UCSD-AML1 (cell line): Measurements from ENCODE around the gene MYRFL.

ENCODE experiments used
- DNase-seq: peaks from one replicate; lab custom pipeline; 2025; ENCODE audit not compliant: unreplicated experiment; lab: John Stamatoyannopoulos, UW

Gene MYRFL

DNA sequence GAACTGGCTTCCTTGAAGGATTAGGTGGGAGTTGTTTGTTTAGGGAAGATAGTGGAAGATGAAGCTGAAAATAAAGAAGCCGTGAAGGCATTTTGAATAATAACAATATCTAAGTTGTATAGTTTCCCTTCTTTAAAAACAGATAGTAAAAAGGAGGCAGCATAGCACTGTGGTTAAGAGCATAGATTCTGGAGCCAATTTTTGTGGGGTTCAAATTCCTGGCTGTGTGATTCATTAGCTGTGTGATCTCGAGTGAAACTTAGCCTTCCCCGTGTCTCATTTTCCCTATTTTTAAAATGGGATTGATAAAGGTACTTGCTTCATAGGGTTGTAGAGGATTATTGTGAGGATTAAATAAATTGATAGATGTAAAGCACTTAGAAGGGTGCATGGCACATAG is 104.5 kb downstream of the MYRFL start:
- DNase-seq = no peak

DNA sequence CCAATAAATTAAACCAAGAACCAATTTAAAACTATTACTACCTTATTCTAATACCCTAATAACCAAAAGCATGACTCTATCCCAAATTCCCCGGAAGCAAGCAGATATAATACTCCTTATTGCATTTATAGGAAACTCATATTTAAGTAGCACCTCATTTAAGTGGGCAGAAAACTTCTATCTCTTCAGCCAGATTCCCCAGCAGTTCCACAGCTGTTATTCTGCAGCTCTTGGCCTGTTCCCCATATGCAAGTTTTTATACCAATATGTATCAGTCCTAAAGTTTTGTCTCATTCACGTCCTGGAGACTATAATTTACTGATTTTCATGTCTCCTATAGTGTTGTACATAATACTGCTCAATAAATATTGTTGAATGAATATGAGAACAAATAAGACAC is 106.5 kb downstream of the MYRFL start:
- DNase-seq = no peak

DNA sequence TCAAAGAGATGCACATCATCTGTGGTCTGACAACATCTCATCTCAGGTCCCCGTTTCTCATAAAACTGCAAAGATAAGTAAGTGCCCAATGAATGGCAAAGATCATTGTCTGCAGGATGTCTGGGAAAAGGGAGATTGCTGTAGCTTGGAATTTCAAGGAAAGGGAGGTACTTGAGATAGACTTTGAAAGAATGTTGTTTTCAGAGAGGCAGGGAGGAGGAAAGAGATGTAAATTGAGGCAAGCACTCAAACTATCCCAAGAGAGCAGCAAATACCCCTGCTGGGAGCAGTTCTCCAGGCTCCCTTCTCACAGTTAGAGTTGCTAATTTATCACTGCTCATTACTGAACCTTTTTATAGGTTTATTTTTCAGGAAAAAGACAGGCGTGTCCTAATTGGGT is 107.1 kb downstream of the MYRFL start:
- DNase-seq = no peak

DNA sequence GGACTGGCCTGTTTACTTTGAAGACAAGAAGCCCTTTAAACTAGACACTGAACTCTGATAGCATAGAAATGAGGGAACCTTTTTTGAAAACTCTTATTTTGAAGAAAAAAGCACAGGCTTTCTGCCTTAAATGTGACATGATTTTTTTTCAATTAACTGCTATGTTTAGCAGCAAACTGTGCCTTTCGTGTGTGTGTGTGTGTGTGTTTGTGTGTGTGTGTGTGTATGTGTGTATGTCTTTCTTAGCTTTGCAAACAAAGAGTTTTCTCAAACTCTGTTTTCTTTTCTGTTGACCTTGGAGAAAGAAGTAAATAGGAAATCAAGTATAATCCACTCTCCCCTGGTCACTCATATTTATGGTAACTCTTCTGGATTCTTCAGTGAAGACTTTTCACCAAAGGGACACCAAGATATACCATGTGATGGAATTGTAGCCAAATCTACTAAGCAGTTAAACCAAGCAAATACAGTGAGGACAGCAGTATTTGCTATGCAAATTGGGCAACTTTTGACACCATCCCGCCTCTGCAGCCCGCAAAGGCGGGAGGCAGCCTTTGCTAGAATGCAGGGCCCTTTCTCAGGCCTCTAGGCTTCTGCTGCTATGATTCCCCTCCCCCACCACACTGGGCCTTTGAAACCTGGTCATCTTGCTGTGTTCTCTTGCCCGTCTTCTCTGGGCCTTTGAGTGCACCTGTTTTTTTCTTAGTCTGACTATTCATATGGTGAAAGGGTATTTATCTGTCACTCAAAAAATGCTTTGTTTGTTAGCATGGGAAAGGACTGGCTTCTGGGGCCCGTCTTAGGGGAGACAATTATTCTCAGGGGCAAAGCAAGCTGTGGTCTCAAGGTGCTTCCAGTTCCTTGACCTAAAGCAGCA is 107.9 kb downstream of the MYRFL start:
- no peak for DNase-seq

DNA sequence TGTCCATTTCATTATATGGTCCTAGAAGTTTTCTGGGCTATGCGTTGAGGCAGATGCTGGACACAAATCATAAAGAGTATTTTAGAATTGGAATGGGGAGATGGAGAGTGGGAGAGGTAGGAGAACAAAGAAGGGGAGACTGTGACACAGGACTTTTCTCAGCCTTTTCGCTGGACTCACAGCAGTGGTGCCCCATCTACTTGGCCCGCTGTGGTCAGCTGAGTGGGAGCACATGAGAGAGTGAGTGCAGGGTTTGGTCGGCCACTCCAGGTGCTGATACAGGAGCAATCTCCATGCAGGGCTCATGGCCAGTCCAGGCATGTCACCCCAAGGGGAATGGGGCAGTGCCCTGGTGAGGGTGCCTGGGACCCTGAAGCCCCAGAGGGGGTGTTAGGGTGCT is 109.0 kb downstream of the MYRFL start:
- no peak for DNase-seq

DNA sequence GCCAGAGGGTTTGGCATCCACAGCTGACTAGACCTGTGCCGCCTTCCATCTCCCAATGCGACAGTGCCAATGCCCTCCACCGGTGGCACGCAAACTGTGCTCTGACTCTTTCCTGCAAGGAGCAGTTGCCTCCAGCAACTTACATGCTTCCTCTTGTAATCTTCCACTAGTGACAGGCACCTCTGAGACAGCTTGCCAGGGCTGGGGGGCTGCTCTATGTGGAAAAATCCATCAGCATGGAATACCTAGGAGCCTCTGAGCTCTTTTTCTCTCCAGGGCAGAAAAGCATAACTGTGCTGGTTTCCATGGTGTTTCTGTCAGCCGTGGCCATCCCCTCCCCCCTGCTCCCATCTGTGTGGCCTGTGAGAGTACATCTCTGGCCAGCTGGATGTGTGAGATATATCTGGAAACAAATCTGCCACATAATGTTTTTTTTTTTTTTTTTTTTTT is 110.6 kb downstream of the MYRFL start:
- DNase-seq = no peak

DNA sequence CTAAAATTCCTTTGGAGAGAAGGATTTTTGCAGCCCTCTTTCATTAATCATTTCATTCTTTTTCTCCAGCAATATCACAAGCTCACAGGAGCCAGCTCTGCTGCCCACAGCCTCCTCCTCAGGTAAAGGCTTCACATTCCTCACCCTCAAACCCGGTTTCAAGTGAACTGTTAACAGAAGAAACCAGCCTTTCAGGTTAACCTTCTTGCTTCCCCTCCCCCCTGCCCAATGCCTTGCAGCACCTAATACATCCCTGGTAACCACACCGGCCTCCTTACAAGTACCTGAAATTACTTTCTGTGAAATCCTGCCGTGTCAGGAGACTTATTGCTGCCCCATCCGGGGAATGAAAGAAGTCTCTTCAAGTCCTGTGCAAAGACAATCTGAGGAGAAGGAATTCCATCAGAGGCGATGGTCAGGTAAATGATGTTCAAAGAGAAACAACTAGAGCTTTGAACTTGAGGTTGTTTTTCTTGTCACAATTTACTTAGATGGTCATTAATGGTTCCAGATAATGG is 111.2 kb downstream of the MYRFL start:
- DNase-seq = no peak

DNA sequence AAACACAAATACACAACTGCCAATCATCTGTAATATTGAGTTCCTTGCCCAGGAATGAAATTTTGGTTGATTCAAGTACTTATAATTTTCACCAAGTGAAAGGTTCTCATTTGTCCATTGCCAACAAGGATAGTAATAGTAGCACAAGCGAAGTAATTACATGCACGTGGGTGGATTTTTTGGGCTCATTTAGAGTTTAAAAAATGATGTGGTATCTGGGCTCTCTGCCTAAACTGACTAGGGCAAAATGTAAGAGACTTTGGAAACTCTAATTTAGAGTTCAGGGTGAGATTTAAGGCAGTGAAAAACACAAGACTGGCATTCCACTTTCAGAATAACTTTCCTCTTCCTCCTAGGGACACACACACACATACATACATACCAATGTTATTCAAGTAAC is 111.7 kb downstream of the MYRFL start:
- no peak for DNase-seq

DNA sequence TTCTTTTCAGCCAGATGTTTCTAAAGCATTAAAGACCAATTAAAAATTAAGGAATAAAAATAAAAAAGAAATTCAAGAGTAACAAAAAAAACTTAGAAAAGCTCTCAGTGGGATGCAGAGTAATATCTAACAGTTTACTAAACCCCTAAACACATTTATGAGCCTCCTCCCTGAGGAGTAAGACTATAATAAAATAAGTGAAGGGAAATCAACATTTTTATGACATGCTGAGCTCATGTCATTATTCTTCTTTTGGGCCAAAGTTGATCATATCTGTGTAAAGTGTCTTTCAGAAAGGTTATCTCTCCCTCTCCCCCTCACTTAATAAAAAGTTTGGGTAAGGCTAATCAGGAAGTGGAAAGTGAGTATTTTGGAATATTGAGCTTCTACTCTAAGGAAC is 122.1 kb downstream of the MYRFL start:
- no peak for DNase-seq

DNA sequence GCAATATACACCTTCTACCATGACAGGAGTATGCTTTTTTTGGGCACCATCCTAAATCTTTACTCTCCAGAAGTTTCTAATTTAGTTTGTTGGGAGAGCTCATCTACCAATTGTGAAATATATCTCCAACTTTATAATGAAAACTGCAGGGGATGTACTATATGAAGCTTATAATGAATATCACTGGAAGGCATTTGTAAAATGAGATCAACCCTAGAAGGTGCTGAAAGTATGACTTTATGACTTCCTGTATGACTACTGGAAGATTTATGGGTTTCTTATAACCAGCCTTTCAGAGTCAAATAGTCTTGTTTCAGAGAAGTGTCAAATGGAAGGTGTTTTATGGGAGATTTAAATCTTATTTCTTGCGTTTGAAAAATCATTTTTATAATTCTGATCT is 122.9 kb downstream of the MYRFL start:
- DNase-seq = no peak

DNA sequence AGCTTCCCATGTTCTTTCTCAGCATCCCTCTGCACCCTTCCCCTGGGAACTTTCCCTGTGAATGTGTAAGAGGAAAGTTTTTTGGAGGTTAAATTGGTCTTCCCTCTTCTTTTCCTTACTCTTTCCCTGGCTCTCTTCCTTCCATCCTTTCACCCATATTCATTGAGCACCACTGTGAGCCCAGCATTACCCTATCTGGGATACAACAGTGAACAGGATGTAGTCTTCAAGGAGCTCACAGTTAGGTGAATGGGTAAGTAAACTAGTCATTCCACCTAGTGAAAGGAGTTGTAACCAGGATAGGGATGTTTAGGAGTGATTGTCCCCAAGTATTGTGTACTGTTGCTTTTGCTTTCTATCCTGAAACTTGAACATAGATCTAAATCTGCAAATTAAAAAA is 123.8 kb downstream of the MYRFL start:
- DNase-seq = no peak

DNA sequence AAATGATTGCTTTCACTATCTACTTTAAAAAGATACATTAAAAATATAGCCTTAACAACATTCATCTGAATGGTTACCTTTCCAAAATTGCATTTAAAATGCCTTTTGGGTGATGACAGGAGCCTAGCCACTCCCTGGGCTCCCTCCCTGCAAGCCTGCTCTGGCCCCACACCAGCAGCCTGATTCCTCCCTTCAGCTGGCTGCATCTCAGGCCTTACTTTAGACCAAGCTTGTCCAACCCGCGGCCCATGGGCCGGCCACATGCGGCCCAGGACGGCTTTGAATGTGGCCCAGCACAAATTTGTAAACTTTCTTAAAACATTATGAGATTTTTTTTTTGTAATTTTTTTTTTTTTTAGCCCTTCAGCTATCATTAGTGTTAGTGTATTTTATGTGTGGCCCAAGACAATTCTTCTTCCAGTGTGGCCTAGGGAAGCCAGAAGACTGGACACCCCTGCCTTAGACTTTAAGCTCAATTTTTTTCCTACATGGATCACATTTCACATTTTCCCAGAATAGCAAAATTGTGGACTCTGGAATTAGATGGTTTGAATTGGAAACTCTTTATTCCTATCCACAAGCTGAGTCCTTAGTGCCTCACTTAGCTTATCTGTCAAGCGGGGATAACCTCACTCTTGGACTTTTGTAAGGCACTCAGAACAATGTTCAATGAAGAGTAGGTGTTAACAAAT is 124.4 kb downstream of the MYRFL start:
- DNase-seq = no peak

DNA sequence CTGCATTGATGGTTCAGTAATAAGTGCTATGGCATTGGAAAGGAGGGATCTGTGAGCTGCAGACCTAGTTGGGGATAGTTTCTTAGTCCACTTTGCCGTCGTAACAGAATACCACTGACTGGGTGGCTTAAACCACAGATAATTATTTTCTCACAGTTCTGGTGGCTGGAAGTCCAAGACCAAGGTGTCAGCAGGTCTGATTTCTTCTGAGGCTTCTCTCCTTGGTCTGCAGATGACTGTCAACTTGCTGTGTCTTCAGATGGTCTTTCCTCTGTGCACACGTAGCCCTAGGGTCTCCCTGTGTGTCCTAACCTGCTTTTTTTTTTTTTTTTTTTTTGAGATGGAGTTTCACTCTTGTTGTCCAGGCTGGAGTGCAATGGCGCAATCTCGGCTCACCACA is 126.1 kb downstream of the MYRFL start:
- DNase-seq = no peak

DNA sequence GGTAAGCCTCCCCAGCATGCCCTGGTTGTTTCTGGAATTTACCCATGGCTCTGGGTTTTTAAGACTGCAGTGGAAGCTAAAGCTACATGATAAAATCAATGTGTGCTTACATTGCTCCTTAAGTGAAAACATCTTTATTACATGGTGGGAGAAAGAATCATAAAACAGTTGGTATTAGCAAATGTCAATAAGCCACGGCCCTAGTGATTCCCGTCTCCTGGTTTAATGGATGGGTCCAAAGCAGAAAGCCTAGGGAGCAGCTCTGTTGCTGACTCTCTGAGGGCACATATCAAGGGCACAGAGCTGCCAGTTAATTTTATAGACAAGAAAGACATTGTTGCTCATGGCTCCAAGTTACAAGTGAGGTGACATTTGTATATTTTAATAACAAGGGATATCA is 127.9 kb downstream of the MYRFL start:
- DNase-seq = no peak

DNA sequence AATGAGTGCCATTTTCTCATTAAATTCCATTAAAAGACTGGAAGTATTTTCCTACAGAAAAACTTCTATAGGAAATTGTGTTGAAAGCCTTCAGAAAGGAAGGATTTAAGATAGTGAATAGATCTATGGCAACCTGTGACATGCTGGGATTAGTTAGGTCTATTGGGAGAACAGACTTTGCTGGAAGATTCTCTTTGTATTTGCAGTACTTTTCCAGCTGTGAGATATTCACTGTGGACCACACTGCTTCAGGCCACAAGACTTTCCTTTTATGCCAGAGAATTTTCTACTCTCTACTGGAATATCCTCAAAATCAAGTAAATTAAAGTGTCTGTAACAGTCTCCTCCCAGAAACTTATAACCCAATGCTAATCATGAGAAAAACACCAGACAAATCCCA is 136.2 kb downstream of the MYRFL start:
- no peak for DNase-seq

DNA sequence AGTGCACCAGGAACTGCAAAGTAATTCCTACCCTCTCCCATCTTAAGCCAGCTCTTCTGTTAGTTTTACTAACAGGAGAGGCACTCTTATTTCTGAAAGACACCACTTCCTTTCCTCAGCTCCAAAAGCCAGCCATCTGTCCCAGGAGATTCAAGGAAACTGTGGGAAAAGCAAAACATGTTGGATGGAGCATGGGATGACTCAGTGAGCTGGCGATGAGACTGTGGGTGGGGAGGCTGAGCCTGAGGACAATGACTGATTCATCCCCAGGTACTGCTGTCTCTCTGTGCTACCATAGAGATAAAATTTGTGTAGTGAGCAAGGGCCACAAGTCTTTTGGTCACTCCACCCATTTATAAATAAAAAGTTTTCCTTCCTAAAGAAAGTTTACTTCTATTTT is 141.4 kb downstream of the MYRFL start:
- no peak for DNase-seq

DNA sequence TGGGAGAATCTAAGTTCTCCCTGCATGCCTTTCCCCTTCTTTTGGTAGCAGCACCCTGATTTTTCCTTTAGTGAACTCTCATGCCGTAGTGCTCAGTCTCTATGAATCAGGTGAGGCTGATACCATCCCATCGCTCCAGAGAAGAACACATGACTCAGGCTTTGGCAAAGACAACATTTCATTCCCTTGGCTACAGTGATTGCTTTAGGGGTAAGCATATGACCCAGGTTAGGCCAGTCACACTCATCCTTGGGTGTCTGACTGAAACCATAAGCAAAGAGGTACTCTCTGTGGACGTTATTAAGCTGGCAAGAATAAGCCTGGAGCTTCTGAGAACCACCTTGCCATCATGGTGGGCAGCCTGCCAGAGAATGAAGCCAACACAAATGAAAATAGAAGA is 141.8 kb downstream of the MYRFL start:
- DNase-seq = no peak

DNA sequence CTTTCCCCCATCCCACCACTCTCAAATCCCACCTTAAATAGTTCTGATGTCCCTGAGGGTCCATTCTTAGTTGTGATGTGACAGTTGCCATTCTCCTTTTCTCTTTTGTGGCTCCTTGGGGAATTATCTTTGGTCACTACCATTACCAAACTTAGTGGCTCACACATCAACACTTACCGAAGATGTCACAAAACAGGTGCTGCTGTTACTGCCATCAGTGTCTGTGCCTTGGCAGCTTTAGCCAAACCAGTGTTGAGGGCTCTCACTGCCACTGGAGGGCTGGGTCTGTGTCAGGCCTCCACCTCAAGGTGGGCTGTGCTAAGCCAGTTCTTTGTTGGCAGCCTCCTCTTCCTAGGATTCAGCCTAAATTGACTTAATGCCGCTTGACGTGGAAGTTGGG is 144.0 kb downstream of the MYRFL start:
- DNase-seq = no peak

DNA sequence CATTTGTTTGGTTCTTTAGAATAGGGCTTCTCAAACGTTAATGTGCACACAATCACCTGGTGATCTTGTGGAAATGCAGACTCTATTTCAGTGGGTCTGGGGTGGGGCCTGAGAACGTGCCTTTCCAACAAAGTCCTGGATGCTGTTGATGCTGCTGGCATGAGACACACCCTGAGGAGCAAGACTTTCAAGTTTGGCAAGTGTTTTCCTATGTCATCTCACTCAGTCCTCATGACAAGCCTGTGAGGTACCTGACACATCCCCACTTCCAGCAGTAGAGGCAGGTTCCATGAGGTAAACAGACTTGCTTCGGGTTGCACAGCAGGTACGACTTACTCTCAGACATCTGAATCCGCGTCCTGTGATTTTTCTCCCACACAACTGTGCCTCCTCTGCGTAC is 147.1 kb downstream of the MYRFL start:
- no peak for DNase-seq

DNA sequence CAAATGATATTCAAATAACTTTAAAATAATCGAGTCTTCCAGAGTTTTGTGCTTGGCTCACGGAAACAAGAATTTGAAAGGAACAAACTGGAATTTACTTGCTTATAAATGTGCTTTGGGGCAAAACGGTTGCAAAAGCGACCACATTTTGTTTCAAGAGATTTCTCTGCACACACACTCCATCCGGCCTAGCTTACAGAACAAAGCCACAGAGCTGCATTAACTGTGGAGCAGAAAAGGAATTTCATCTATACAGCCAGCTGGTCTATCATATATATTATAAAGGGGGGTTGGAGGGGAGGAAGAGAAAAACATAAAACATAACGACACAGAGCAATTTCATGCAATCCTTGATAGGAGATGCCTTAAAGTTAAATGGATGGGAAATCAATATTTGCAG is 153.0 kb downstream of the MYRFL start:
- DNase-seq = no peak

DNA sequence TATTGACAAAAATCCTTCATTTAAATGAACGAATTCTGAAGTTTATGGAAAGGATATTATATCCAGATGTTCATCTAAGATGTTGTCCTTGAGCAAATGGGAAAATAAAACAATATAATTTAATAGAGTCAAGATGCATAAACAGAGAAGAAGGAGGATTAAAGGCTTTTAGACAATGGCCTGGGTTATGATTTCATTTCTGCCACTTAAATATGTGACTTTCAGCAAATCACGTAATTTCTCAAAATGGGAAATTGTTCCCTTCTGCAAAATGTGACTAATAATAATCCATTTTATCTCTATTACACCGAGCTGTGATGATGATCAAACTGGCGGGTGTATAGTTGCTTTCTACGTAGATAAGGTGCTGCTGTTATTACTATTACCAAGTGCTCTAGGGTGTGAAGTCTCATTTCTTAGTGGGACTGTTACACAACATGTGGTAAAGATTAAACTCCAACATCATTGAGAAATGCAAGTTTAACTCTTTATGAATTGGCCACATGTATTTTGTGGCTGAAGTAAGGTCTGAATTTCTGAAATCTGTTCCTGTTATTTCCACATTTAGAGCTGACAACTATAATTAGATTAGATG is 157.0 kb downstream of the MYRFL start:
- no peak for DNase-seq

DNA sequence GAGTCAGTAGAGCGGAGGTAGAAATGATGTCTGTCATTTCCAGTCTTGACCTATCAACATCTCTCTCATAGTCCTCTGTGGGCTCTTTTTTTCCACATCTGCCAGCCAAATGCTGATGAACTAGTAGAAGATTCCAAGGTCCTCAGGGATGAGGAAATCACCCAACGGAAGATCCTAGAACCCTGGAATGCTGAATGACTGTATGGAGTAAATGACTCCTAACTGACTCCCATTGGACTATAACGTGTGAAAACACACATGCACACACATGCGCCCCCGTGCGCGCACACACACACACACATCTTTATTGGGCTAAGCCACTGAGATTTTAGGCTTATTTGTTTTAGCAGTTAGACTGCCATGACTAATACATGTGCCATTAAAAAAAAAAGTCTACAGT is 159.2 kb downstream of the MYRFL start:
- DNase-seq = no peak
